T47D (cell line): Measurements from ENCODE around the gene SLC26A11.
A peak's percentile ranks its signal among the peaks of the same experiment; 100 is the strongest.
"Not testable (repeated sequence)": the region's sequence is repeated elsewhere in the genome, so short reads cannot be mapped to it uniquely, and the experiment has no call there.

Source experiments
- DNase-seq, 2 experiments: peaks; one replicate each; pipeline versions ENCODE4 v3.0.0 to v3.0.0-alpha.2; 2011 to 2012; ENCODE audit warnings: low read depth in 1 of 2, low spot score in 1 of 2
- JUND ChIP-seq: IDR thresholded peaks from 2 replicates; pipeline ENCODE4 v1.6.1; 2012; ENCODE audit warnings: low read depth
- in situ Hi-C: cut with HindIII; loops from 2 replicates; pipeline ENCODE4 v1.10.0; 2016; ENCODE audit warnings: low sequenced_read_pairs, low pct_unique_long_range_greater_than_20kb

SLC26A11 gene

DNA sequence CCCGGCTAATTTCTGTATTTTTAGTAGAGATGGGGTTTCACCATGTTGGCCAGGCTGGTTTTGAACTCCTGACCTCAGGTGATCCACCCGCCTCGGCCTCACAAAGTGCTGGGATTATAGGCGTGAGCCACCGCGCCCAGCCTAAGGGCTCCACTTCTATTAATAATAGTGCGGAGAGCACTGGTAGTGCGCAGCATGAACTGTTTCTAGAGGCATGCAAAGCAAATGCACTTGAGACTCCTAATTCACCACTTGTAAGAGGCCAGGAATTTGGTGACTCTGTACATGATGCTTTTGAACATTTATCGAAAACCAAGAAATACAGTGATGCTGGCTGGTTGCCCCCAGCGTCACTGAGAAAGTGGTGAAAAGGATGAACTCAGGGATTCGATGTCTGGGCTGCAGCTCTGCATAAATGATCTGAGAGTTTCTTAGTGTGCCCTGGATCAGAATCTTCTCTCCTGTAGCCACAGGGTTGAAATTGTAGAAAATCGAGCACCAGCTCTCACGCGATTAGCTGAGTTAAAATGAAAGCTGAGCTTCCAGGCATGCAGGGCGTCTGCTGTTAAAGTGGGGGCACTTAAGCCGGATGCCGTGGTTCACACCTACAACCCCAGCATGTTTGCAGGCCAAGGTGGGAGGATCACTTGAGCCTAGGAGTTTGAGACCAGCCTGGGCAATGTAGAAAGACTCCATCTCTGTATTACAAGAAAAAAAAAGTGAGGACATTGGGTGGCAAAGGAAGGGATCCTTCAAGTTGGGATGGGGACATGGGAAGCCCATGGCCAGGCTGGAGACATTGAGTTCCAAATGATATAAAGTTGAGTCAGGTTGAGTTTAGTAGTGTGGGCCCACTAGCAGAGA, 45.2 kb downstream of the SLC26A11 start:
- DNase-seq, result no peak
- in situ Hi-C loops, result no loop called here
- no peak for TF ChIP-seq JUND

DNA sequence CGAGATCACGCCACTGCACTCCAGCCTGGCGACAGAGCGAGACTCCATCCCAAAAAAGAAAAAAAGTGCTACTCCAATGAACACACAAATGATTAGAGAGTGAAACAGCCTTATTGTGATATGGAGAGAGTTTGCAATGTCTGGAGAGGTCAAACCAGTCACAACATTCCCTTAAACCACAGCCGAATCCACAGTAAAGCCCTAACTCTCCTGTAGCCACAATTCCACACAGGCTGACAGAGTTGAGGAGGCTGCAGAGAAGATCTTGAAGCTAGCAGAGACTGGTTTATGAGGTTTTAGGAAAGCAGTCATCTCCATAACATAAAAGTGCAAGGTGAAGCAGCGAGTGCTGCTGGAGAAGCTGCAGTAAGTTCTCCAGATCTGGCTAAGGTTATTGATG, 47.2 kb downstream of the SLC26A11 start:
- in situ Hi-C loops, result no loop called here
- no peak for DNase-seq
- TF ChIP-seq JUND, result no peak

DNA sequence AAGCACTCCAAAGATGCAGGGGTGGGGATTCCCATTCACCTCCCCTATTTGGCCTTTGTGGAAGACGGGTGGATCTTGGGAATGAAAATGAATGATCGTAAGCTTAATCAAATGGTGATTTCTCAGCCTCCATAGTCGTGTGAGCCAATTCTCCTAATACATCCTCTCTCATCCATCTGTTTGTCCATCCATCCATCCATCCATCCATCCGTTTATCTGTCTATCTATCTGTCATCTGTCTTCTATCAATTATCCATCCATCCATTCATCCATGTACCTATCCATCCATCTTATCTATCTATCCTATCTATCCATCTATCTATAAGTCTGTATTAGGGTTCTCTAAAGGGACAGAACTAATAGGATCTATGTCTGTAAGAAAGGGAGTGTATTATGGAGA, 48.2 kb downstream of the SLC26A11 start:
- no peak for DNase-seq
- in situ Hi-C loops, result no loop called here
- no peak for TF ChIP-seq JUND

DNA sequence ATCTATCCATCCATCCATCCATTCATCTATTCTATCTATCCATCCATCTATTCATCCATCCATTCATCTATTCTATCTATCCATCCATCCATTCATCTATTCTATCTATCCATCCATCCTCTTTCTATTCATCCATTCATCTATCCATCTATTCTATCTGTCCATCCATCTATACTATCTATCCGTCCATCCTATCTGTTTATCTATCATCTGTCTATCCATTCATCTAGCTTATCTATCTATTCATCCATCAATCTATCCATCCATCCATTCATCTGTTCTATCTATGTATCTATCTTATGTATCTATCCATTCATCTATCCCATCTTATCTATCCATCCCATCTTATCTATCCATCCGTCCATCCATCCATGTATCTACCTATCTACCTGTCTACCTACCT, 49.2 kb downstream of the SLC26A11 start:
- no peak for TF ChIP-seq JUND
- no peak for DNase-seq
- in situ Hi-C loops, result no loop called here

DNA sequence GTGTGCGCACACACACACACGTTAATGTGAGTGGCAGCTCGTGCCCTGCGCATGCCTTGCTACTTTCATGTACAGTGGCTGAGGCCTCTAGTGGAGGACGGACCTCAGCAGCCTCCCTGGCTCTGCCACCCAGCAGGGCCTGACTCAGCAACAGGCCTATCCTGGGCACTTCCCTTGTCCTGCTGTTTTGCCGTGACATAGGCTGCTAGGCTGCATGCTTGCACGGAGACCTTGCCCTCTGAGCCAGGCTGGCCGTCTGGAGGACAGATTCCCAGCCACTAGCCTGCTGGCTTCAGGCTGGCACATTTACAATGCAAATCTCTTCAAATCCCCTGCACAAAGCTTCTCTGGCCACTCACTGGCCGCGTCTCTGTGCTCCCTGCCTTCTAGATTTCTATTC, 49.9 kb downstream of the SLC26A11 start:
- no peak for DNase-seq
- in situ Hi-C loops, result no loop called here
- TF ChIP-seq JUND, result no peak

DNA sequence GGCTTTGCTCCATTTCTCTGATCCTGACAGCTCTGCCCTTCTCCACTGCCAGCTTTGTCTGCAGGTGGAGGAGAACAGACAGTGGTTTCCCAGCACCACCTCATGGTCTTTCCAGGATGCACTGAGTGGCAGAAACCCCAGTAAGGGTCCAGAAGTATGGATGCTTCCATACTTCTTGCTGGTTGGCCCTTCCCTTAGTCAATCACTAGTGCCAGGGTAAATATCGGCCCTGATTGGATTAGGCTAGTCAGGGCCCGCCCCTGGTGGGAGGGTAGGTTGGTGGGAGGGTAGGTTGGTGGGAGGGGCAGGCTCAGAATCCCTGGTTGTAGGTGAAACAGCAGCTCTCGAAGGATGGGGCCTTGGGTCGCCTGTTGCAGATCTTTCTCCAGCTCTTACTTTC, 50.6 kb downstream of the SLC26A11 start:
- in situ Hi-C loops, result no loop called here
- DNase-seq, result peak; percentile 83 to 85
- no peak for TF ChIP-seq JUND

DNA sequence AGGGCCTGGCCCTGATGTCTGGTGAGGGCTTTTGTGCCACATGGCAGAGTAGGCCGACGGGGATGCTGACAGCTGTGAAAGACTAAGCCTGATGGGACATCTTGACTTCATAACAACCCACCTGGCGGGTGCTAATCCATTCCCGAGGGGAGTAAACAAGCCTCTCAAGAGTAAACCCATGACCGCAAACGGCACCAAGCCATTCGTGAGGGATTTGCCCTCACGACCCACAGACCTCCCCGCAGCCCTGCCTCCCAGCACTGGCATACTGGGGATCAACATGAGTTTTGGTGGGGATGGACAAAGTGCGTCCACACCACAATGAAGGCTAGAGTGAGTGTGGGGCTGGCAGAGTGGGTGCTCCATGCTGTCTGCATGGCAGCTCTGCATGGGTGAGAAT, 52.1 kb downstream of the SLC26A11 start:
- in situ Hi-C loops, result no loop called here
- TF ChIP-seq JUND, result no peak
- no peak for DNase-seq

DNA sequence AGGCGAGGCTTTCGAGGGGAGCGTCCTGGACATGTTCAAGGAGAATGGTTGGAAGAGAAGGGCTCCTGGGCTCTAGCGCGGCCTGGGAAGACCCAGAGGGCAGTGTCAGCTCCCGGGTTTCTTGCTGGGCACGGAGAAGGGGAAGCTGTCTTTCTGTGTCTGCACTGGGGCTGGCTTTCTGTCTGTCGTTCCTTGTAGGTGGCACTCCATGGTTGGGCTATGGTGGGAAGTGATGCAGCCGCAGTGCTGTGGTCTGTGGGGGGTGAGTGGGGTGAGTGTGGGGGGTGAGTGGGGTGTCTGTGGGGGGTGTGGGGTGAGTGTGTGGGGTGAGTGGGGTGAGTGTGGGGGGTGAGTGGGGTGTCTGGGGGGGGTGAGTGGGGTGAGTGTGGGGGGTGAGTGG, 54.1 kb downstream of the SLC26A11 start:
- TF ChIP-seq JUND, result no peak
- in situ Hi-C loops, result no loop called here
- DNase-seq, result no peak

DNA sequence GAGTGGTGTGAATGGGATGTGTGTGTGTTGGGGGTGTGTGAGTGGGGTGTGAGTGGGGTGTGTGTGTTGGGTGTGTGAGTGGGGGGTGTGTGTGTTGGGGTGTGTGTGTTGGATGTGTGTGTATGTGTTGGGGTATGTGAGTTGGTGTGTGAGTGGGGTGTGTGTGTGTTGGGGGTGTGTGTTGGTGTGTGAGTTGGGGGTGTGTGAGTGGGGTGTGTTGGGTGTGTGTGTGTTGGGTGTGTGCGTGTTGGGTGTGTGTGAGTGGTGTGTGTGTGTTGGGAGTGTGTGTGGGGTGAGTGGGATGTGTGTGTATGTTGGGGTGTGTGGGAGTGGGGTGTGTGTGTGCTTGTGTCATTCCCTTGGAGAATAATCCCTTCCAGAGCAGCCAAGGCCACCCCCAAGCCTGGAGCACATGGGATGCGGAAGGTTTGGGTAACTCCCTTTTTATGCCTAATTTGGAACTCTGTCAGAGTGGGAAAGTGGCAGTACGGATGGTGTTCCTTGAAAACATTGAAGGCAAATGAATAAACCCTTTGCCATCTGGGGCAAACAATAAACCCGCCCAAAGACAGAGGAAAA, 54.7 kb downstream of the SLC26A11 start:
- no peak for DNase-seq
- in situ Hi-C loops, result no loop called here
- no peak for TF ChIP-seq JUND

DNA sequence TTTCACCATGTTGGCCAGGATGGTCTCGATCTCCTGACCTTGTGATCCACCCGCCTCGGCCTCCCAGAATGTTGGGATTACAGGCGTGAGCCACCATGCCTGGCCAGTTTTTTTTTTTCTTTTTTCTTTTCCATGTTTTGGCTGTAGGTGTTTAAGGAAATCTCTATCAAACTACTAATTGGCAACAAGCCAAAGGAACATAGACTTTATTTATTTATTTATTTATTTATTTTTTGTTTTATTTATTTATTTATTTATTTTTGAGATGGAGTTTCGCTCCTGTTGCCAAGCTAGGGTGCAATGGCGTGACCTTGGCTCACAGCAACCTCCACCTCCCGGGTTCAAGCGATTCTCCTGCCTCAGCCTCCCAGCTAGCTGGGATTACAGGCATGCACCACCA, 55.6 kb downstream of the SLC26A11 start:
- DNase-seq, in situ Hi-C loops: not testable (repeated sequence)

DNA sequence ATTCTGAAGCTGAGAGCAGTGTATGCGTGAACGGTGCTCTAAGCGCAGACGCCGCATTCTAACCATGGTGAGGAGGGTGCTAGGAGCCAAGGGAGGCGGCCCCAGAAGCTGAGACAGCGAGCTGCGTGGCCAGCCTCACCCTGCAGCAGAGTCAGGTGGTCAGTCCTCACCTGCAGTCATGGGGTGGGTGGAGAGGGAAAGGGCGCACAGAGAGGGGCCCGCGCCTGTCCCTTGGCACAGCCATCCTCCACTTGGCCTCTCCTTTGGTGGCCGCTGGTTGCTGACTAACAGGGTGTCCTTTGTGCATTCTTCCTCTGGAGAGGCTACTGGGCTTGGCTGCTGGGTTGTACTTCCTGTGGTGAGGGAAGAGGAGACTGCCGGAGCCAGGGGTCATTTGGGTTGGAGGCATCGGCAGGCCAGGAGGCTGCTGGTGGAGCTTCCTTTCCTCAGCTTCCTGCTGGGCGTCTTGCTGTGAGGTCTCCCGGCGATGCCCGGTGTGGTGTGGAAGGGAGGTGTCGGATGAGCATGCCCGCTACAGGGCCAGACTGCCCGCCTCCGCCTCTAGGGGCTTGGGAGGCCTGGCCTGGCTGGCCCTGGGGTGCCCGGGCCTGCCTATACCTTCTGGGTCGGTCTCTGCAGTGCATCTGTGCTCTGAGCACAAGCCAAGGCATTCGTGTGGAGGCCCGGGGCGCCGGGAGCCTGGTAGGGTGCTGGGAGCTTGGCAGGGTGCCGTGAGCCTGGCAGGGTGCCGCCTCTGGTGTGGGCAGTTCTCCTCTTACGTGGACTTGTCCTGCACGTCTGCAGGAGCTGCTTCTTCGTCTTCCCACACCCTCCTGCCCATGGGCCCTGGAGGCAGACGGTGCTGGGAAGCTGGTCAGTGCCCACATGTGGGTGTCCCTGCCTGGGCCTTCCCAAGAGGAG, 57.8 kb downstream of the SLC26A11 start:
- in situ Hi-C loops, result no loop called here
- DNase-seq, result peak in 1 of 2 experiments; percentile 50
- TF ChIP-seq JUND, result no peak

DNA sequence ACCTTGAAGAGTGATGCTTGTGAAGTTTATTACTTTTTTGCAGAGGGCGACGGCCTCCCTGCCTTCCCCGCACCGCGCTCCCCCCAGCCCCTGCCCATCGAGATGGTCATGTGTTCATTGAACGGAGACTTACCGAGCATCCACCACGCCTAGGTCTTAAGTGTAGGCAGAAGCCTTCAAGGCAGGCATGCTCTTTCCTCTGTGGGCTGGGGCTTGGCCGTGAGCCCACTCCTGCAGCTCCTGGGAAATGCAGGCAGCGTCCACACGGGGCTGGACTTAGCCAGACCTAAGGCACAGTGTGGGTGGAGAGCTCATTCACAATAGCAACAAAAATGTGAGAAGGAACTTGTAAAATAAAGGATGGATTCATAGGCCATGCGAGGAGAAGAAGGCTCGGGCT, 59.7 kb downstream of the SLC26A11 start:
- no peak for TF ChIP-seq JUND
- DNase-seq, result no peak
- in situ Hi-C loops, result no loop called here

DNA sequence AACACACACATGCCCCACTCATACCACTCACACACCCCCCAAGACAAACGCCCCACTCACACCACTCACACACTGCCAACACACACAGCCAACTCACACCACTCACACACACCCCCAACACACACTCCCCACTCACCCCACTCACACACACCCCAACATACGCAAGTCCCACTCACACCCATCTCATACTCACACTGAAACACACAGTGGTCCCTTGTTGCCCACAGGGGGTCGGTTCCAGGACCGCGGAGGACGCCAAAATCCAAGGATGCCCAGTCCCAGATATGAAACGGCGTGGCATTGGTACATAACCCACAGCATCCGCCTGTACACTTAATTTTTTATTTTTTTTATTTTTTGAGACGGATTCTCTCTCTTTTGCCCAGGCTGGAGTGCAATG, 61.3 kb downstream of the SLC26A11 start:
- TF ChIP-seq JUND, result no peak
- in situ Hi-C loops, result no loop called here
- no peak for DNase-seq
